Putamen (tissue), 1 donor: ENCODE data around the gene IL13RA1.
"Not testable (repeated sequence)": the region's sequence is repeated elsewhere in the genome, so short reads cannot be mapped to it uniquely, and the experiment has no call there.

Source experiments
- DNase-seq: peaks from one replicate; pipeline ENCODE4 v3.0.0-alpha.2; 2016; ENCODE audit warnings: low spot score

Gene IL13RA1

DNA sequence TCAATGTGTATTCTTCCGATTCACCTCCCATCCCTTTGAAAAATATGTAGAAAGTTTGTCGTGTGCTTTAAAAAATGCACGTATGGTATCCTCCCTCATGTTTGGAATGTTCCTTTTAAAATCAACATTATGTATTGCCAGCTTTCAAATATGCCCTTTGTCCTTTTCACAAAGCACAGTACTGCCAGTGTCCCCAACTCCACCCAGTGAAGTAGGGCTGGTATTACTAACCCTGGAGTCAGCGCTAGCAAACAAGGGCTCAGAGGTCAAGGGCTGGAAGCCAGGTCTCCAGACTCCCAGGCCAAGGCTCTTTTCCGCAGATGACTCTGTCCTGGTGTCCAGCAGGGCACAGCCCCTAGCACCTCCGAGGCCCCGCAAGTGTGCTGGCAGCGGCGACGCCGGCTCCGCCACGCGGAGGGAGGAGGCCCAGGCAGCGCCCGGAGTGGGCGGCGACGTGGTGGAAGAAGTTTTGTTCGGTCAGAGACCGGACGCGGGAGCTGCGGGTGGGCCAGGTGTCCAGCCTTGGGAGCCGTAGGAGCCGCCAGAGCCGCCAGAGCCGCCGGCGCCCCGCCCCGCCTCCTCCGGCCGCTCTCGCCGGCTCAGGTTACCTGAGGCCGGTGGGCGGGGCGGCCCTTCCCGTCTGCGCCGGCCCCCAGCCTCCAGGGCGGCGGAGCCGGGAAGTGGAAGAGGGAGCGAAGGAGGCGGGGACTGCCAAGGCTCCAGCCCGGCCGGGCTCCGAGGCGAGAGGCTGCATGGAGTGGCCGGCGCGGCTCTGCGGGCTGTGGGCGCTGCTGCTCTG, at the start of gene IL13RA1:
Gene IL13RA1, plus strand, starts transcription at position 720 of the 799 bp plus-strand sequence. Its CDS starts 33 bp downstream, at position 753.
- no peak for DNase-seq

DNA sequence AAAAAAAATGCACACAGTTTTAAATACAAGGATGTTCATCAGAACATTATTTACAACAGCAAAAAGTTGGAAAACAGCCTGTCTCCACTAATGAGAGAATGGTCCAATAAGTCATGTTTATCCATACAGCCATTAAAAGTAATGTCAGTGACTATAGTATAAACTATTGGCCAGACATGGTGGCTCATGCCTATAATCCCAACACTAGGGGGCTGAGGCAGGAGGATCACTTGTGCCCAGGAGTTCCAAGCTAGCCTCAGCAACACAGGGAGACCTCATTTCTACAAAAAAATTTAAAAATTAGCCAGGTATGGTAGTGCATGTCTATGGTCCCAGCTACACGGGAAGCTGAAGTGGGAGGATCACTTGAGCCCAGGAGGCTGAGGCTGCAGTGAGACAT, 48.1 kb upstream of the IL13RA1 start:
- DNase-seq: no peak

DNA sequence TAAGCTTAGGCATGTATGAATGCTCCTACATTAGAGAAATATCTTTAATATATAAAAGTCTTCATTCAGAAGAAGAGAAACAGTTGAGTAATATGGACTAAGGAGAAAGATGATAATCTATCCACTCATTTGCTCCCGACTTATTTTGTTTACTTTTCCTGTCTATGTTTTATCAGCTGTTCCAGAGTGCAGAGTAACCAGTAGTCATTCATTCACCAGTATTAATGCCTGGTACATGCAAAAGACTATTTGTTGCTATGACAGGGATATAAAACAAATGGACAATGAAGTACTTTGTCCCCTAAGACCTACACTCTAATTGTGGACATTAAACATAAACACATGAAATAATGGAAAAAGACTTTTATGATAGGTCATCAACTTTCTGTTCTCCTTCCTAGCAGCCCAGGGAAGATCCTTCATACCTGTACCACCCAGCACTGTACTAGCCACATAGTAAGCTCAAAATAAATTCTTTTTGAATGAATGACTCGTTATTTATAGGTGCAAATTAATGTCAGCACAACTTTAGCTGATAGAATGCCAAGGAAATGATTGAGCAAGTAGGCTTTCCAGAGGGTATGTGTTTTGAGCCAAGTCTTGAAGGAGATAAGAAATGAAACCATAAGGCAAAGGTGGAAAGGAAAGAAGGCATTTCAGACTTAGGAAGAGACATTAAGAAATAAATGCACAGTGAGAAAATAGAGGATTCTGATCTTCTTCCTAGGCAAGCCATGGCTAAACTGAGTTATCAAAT, 45.0 kb upstream of the IL13RA1 start:
- DNase-seq: no peak

DNA sequence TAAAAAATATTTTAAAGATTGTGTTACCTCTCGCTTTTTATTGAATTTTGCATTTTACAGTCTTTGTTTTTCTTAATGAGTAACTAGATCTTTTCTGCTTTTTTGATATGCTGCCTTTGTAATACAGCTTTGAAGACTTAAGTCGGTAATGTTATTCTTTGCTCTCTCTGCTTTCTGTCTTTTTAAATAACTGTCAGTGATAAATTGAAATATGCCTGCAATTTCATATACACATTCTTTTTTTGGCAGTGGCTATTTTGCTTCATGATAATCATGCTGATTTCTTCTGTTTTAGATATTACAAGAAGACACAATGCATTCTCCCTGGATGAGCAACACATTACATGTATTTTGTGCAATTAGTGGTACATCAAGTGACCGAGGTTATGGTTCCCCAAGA, 42.0 kb upstream of the IL13RA1 start:
- DNase-seq: no peak

DNA sequence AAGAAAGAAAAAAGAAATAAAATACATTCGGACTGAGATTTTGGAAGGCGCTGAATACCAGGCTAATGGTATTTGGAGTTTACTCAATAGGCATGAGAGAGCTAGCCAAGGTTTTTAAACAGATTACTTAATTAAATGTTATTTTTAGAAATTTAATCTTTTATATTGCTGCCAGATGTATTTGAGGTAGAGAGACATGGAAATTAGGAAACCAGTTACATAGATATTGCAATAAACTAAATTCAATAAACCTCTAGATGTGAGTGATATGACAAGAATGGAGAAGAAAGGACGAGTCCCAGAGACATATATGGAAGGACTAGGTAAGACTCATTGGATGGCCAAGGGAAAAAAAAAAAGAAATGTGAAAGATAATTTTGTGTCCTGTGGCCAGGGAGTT, 38.5 kb upstream of the IL13RA1 start:
- DNase-seq: no peak

DNA sequence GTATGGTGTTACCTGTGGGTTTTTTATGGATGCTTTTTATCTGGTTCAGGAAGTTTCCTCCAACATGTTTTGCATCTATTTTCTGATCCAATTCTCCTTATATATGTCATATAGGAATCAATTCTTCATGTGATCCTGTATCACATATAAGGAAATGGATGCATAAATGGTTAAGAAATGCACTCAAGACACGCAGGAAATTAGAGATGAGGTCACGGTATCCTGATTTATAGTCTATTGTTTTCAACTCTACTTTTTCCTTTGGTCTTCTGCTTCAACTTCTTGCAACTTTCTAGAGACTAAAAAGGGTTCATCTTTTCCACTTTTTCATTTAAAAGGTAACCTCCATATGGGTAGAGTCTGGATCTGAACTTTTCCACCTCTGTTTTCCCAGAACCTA, 33.6 kb upstream of the IL13RA1 start:
- no peak for DNase-seq

DNA sequence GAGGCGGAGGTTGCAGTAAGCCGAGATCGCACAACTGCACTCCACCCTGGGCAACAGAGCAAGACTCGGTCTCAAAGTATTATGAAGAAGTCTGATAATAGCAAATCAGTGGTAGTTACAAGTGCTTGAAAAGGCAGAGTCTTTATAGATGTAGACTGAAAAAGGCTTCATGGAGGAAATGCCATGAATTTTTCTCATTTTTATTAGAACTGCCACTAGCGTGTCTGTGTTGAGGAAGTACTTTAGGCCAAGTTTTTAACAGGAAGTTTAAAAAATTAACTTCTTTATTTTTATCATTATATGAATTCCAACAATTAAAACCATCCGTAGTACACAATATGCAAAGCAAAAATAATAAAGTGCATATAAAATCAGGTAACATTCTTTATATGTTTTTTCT, 32.8 kb upstream of the IL13RA1 start:
- DNase-seq: no peak

DNA sequence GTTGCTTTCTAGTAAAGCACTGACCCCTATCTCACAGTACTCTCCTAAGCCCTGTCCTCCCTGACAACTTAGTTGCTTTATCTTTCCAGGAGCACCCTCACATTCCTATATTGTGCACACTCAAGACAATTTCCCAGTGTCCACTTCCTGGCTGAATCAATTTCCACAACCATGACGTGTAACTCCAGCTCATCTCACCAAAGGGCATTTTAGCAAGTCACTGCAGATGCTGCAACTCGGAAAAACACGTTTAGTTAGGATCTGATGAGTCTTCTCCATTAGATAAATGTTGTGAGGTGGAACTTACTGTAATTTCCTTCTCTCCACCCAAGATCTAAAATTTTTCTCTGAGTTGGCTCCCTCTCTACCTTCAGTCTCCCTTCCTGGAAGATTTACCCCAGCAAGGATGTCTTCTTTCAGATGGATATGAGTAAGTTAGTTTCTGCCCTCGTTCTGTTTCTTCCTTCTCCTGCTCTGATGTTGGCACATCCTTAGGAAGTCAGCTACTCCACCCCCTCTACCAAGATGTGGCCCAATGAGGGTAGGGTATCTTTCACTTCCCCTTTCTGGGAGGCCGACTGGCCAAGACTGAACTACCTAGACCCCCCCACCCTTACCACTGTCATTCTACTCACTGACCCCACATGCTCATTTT, 28.8 kb upstream of the IL13RA1 start:
- no peak for DNase-seq

DNA sequence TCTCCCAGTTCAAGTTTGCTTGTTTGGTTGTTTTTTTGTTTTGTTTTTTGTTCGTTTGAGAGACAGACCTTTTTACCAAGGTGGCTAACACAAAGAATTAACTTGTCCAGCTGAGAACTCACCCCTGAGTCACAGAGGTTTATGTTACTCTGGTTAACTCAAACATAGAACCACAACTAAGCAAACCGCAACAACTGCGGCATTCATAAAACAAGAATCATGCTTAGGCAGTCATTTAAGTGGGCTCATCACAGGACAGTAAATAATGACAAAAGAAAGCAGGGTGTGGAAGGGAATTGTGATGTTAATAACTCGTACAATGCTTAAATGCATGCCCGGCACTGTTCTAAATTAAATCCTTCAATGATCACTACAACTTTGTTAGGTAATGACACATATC, 24.7 kb upstream of the IL13RA1 start:
- DNase-seq: no peak

DNA sequence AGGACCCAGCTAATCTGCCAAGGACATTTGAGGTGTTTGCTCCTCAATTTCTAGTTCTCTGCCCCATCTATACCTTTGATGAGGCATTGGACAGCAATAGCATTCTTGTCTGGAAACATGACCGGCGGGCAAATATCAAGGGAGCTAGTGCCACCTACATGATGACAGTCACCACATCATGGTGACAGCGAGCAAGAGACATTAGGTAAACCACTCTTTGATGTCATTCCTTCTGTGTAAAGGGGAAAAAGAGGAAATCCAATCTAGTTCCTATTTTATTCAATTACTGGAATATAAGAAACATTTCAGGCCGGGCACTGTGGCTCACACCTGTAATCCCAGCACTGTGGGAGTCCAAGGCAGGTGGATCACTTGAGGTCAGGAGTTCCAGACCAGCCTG, 20.7 kb upstream of the IL13RA1 start:
- DNase-seq: no peak

DNA sequence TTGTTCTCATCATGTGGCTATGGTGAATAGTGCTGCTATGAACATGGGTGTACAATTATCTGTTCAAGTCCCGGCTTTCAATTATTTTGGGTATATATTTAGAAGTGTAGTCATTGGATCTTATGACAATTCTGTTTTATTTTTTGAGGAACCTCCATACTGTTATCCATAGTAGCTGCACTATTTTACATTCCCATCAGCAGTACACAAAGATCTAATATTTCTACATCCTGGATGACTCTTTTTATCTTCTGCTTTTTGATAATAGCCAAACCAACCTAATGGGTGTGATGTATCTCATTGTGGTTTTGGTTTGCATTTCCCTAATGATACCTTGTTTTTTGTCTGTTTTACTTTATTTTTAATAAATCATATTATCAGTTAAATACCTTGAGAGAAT, 12.9 kb upstream of the IL13RA1 start:
- DNase-seq: no peak

DNA sequence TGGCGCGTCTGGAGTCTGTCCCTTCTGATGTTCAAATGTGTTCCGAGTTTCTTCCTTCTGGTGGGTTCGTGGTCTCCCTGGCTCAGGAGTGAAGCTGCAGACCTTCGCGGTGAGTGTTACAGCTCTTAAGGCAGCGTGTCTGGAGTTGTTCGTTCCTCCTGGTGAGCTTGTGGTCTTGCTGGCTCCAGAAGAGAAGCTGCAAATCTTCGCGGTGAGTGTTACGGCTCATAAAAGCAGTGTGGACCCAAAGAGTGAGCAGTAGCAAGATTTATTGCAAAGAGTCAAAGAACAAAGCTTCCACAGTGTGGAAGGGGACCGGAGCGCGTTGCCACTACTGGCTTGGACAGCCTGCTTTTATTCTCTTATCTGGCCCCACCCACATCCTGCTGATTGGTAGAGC, 11.5 kb upstream of the IL13RA1 start:
- not testable (repeated sequence) for DNase-seq

DNA sequence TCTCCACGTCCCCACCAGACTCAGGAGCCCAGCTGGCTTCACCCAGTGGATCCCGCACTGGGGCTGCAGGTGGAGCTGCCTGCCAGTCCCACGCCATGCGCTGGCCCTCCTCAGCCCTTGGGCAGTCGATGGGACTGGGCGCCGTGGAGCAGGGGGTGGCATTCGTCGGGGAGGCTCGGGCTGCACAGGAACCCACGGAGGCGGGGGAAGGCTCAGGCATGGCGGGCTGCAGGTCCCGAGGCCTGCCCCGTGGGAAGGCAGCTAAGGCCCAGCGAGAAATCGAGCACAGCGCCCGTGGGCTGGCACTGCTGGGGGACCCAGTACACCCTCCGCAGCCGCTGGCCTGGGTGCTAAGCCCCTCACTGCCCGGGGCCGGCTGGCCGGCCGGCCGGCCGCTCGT, 10.6 kb upstream of the IL13RA1 start:
- DNase-seq: not testable (repeated sequence)

DNA sequence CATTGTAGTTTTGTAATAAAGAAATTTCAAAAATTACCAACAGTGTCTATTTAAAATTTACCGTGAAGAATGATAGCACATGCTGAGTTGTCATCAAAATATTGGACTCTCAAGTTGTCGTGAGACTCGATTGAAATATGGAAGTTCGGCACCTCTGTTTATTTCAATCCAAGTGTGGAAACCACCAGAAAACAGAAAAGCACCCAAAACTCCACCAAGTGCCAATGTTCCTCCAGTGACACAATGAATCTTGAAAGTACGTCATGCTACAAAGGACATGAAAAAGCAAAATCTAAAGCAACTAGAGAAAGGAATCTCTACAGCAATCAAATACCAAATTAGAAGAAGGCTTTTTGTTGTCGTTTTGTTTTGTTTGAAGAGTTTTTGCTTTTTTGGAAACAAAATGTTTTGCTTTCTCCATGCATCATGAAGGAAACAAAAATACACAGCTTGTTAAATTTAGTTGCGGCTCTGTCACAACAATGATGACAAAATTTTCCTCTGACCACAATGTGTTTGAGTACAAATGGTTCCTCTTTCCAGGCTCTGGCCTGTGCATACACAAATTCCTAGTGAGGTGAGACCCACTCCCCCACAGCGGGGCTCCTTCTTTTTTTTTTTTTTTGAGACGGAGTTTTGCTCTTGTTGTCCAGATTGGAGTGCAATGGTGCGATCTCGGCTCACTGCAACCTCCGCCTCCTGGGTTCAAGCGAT, 9.6 kb upstream of the IL13RA1 start:
- no peak for DNase-seq

DNA sequence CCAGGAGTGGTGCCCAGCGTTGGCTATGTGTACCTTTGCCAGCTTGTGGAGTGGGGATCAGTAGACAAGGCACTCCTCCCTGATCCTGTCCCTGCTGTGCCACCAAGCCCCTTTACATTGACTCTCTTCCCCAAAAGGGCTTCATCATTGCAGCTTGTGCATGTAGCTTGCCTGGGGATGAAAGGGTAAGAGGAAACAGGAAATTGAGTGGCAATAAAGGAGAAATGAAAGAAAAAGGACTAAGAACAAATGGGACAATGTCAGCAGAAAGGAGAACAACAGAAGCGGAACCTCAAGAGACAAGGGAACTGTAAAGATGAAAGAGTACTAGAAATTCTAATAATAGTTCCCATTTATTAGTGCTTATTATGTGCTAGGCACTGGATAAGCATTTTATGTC, 8.7 kb upstream of the IL13RA1 start:
- no peak for DNase-seq

DNA sequence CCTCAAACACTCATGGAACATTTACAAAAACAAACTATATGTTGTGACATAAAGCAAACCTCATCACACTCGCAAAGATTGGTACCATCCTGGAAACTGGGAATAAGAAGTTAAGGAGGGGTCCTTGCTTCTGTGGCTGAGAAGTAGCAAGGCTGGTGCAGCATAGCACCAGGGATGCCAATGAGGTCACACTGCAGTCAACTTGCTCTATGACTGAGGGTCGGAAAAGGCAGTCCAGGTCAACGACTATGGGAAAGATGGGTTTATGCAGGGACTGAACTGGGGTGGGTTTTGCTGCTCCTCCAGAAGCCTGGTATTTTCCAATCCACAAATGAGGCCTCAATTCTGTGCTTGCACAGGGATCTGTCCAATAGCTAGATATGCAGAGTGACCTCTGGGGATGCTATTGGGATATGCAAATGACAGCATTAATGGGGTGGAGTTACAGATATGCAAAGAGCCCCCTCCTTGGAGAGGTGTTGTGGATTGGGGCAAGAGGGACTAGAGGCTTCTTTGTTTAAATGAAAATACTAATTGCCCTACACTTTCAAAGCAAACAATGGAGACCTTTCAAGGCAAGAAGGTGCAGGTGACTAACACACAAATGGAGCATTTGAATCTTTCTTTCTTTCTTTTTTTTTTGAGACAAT, 7.2 kb upstream of the IL13RA1 start:
- DNase-seq: no peak

DNA sequence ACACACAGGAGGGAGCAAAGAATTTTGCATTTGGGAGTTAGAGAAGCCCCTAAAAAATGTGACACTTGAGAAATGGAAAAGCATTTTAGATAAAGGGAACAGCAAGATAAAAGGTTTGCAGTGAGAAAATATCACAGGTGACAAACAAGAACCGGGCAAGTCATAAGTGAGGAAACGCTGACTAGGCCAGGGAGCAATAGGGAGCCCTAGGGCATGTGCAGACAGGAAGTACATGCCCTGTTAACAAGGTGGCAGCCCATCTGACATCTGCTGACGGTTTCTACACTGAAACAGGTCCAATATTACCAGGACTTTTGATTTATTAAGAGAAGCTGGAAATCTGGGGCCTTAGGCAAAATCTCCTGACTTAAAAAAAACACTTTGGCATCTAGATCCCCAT, 4.0 kb upstream of the IL13RA1 start:
- no peak for DNase-seq

DNA sequence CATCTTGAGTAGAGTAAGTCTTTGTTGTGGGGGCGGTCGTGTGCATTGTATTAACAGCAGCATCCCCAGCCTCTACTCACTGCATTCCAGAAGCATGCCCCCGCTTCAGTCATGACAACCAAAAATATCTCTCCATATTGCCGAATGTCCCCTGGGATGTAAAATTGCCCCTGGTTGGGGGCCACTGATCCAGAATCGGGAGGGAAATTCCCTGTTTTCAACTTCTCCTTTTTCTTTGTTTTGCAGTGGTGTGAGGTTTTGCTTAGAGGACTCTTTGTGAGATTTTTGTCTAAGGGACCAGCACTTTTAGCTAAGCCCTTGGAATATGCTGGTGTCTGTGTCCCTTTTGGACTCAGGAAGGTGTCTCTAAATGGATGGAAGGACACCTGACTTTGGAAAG, 3.0 kb upstream of the IL13RA1 start:
- no peak for DNase-seq

DNA sequence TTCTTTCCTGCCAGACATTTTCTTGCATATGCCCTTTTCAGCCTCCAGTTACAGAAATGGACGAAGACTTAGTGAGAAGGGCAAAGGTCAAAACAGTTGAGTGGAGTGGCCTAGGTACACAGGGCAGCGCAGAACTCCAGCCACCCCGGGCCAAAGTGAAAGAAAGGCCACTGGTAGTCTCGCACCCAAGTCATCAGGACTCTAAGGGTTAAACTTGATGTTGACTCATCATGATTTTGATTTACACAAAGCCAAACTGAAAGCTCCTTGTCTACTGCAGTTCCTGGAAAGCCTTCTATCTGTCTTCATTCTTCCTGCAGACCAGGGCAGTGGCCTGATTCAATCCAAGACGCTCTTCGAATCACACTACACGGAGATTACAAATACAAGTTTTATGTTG, 2.6 kb upstream of the IL13RA1 start:
- DNase-seq: no peak

DNA sequence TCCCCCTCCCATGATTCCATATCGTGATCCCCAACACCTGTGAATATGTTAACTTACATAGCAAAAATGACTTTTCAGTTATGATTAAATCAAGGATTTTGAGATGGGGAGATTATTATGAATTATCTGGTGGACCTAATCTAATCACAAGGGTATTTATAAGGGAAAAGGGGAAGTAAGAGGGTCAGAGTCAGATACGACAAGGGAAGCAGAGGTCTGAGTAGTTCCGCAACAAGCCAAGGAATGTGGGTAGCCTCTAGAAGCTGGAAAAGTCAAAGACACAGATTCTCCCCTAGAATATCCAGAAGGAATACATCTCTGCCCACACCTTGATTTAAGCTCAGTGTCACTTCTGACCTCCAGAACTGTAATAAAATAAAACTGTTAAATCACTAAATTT, 1.0 kb upstream of the IL13RA1 start:
- DNase-seq: no peak

DNA sequence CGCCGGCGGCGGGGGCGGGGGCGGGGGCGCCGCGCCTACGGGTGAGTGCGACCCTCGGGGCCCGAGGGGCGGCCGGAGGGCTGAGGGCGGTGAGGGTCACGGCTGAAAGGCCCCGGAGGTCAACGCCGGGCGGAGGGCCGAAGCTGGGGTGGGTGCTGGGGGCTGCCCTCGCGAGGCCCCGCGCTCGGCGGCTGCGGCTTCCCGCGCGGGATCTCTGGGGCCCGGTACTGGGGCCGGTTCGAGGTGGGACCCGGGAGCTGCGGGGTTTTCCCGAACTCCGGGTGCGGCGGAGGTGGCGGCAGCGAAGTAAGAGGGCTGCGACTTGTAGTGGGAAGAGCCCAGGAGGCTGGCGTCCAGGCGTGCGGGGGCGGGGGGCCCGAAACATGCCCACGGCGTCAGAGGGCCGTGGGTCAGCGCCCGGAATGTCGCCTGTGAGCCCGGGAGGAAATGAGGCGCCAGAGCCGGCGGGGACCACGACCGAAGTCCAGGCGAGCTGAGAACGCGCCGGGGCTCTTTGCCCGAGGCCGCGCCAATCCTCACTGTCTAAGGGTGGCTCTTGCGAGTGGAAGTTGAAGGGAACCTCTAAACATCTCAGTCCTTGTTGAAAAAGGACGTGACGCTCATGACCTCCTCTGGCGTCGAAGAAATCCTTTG, 407 bp downstream of the IL13RA1 start:
- DNase-seq: no peak
